ENCODE results near the gene NOM1.

NOM1 gene

DNA sequence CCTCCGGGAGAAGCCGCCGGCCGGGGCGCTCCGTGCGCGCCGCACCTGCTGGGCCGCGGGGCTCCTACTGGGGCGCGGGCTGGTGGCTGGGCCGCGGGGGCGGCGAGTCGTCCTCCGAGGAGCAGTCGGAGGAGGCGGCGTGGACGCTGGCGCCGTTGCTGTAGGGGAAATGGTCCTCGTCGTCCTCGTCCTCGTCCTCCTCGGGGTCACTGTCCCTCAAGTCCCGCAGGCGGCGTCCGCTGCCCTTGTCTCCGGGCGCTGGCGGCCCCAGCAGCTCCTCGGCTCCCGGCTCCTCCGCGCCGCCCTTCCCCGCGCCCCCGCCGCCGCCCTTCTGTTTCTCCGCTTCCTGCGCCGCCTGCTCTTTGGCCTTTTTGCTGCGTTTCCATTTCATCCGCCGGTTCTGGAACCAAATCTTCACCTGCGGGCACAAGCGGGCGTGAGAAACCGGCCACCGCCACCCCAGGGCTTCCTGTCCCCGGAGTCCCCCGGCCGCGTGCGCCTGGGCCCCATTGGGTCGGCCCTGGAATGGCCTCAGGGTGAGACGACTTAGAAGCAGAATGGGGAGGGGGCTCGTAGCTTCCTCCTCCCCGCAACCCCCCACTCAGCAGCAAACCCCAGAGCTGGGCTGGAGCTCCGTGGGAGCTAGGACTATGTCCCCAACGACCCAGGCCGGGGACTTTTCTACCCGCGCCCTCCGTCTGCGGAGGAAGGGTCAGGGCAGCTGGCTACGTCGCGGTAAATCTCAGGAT is 56.1 kb downstream of the NOM1 start:
- DNase-seq, result no peak

DNA sequence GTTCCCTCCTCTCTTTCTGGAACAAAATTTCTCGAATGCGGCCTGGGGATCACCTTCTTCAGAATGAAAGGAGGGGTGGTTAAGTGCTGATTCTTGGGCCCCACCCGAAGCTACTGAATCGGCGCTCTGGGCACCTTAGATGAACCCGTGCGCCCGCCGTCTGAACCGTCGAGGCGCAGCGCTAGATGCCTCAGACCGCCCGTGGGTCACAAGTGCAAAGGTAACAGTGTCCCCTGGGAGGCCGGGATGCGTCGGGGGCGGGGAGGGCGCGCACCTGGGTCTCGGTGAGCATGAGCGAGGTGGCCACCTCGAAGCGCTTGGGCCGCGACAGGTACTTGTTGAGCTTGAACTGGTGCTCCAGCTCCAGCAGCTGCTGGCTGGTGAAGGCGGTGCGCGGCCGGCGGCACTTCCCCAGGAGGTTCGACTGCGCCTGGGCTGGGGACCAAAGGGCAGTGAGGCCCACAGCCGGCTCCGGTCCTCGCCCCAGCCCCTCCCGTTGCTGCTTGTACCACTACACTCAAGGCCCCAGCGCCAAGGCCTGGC is 56.8 kb downstream of the NOM1 start:
- no peak for DNase-seq

DNA sequence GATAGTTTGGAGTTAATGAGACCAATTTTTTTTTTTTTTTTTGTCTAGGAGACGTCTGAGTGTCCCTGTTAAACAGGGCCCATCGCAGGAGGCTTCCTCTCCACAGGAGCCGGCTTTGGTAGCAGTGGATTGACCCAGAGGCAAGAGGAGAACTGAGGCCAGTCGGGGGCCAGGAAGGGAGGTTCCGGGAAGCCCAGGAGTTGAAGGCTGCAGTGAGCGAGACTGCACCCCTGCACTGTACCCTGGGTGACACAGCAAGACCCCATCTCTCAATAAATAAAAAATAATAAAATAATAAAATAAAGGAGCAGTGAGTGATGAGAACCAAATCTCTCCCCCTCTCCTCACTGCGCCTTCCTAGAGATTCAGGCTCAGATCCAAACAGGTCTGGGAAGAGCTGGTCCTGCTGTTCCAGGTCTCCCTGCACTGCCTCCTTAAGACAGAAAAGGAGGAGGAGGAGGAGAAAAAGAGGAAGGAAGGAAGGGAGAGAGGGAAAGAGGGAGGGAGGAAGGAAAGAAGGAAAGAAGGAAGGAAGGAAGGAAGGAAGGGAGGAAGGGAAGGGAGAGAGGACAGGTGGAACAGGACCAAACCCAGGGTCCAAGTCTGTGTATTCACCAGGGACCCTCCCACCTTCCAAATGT is 57.4 kb downstream of the NOM1 start:
- DNase-seq, result no peak

DNA sequence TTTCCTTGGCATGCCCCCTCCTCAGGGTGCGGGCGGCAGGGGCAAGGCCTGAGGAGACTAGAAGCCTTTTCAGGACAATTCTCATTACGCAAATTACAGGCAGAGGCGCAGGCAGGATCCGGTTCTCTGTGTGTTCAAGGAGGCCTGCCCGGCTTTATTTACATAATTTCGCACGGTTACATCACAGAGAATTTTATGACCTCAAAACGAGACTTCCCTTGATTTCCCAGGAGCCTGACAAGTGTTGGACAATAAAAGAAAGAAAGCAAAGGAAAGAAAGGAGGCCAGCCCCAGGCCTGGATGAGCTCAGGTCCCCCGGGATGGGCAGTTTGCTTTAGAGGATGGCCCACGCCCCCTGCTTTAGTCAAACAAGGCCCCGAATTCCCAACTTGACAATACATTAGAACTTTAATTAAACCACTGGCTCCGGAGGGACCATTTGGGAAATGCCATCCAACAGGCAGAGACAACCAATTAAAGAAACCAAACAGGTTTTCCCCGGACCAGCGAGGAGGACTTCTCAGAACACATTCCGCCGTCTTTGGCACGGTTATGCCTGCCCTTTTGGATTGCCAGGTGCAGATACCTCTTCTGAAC is 58.1 kb downstream of the NOM1 start:
- DNase-seq, result no peak

DNA sequence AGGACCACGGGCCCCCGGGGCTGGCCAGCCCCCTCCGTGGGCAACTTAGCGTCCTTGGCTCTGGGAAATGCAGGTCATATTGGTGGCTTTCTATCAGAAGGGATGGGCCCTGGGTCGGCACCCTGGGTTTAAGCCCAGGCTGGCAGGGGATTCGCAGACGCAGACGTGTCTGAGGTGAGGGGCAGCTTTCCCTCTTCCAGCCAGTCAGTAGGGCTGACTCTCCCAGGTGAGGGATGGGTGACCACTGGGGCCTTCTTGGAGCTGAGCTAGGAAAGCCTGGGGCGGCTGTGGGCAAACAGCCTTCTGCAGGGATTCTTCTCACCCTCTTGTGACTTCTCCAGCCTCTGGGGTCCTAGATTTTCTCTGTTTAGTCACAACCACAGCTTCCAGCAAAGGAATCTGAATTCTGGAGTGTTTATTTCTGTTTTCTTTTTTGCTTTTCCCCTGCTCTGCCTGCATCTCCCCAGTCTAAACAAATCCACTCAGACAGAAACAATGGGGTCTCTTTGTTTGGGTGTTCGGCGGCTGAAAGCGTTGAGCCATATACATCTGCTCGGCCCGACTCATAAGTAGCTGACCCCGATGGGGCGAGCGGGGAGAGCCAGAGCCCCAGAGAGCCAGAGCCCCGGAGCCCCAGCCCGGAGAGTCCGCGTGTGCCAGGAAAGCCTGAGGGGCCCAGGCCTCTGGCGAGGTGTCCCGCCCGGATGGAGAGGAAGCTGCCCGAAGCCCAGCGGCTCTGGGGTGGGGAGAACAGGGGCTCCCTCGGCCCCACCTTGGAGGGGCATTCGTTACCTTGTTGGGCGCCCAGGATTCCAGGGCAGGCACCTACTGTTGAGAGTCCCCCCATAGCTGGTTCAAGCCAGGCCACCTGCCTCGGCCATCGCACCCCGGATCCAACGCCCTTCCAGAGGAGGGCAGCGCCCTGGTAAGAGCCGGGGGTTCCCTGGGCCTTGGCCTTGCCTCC is 59.0 kb downstream of the NOM1 start:
- no peak for DNase-seq

DNA sequence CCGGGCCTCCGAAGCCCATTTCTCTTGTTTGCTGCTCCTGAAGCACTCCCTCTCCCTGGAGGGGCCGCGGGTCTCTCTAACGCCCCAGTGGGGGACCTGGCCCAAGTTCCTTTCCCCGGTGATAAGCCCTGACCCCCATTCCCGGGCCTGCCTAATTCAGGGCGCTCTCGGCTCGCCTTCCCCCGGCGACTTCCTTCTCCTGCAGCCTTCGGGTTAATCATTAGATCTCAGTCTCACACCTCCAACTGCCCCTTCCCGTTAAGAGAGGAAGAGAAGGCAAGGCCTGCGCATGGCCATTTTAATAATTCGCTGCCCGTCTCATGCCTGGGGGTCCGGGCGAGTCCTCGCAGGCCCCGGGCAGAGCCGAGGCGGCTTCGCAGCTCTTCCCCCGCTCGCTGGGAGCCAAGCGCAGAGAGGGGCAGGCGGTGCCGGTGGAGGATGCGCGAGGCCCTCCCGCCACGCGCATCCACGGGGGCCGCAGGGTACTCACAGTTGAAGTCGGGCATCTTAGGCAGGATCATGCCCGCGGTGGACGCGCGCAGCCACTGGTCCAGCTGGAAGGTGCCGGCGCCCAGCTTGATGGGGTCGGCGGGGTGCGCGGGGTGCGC is 59.8 kb downstream of the NOM1 start:
- no peak for DNase-seq

DNA sequence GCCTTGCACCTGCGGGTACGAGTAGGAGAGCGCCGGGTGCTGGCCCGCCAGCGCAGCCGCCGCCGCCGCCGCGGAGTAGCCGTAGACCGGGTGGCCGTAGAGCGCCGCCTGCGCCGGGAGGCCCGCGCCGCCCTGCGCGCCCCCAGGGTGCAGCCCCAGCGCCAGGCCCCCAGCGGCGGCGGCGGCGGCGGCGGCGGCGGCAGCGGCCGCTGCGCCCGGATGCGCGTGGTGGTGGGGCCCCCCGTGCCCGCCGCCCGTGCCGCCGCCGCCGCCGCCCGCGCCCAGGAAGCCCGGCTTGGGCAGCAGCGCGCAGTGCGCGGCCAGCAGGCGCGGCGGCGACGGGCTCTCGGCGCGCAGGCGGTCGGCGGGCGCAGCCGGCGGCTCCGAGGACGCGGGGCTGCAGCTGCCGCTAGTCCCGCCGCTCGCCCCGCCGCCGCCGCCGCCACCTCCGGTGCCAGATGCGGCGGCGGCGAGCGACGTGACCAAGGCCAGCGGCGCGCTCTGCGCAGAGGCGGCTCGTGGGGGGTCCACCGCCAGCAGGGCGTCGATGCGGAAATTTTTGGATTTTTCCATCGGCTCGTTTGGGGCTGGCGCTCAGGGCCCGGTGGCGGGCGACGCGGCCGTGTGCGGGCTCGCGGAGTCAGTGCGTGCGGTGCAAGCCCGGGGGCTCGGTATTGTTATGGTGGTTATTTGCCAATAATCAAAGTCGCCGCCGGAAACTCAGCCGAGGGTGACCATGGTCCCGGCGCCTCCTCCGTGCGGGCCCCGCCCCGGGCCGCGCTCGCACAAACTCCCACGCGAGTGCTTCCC is 60.5 kb downstream of the NOM1 start:
- DNase-seq, result no peak

DNA sequence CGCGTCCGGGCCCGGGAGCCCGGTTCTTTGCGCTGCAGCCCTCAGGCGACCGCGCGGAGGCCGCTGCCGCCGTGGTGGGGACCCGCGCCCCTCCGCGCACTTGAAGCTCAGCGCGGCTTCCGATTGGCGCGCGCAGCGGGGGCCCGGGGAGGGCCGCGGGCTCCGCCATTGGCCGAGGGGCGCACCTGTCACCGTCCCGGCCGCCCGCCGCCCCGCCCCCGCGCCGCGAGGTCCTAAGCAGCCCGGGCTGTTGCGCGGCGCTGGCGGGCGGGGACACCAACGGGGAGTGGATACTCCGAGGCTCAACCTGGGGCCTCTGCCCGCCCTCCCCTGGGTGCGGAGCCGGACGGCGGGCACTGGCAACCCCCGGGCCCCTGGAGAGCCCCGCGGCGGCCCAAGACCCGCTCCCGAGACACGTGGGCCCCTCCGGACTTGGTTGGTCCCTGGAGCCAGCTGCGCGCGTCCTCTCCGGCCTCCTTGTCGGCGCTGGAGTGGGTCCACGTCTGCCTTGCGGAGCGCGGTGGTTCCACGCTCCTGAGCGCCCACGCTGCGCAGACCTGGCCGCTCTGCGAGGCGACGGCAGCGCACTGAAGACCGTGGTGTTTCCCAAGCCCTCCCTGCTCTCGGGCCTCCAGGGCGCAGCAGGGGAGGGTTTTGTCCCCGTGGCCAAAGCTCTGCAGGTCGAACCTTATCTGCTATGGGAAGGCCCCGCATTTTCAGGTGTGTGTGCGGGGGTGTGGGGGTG is 61.2 kb downstream of the NOM1 start, which contains the start of gene MNX1:
Gene MNX1, minus strand, starts transcription at position 76 of the 745 bp plus-strand sequence. CDS start 313 bp downstream, outside the sequence.
- no peak for DNase-seq

DNA sequence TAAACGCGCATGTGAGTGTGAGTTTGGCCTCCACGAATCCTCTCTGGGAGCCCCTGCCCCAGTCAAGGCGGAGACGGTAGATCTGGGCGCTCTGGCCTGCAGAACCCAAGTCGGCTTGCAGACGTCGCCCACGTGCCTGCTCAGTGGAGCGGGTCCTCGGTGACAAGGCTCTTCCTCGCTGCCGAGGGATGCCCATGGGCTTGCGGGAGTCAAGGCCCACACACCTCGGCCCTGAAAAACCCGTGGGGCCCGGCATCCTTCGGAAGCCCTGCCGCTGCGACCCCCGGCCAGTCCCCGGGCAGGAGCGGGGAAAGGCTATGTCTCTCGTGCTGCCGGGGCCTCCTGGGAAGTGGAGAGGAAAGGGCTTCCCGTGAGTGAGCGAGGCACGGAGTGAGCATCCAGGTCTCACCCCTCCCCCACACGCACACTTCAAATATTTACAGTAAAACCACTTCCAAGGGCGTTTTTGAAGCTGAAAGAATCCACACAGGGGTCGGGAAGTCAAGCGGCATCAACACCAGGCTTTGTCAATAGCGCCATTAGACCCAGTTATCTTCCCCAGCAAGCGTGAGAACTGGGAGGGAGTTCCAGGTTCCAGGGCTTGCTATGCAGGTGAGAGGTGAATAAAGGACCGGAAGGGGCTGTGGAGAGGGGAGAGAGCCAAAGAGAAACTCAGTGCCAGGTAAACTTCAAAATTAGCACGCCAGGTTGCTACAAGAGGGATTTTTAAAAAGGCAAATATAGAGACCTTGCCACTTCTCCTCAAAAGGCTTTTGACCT is 62.0 kb downstream of the NOM1 start:
- DNase-seq, result no peak

DNA sequence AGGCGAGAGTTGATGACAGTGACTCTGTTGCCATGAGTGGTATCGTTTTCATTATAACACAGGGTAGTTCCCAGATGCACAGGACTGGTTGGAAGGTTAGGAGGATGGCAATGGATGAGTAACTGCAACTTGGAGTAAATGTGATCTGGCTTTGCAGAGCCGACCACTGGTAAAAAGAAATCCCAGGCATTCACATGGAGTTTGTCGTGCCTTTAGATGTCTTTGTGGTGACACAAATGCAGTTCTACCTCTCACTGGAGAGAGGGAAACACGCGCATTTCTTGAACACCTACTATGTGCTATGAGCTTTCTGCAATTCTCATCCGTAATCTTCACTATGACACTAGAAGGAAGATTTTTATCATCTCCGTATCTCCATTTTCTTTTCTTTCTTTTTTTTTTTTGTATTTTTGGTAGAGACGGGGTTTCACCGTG is 62.6 kb downstream of the NOM1 start:
- DNase-seq, result no peak

DNA sequence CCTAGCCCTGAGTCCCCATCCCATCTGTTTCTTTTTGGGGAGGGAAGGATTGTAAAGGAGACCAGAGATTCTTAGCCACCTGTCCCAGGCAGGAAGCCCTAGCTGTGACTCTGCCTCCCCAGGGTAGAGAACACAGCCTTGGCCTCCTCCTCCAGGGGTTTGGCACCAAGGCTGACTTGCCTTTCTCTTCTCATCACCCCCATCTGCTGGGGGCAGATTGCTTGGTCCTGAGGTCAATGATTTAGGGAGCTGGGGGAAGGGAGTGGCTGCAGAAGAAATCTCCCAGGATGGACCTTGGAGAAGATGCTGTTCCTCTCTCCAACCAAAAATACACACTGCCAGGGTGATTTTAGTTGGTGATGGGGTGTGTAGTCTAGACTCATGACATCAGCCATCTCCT is 63.6 kb downstream of the NOM1 start:
- no peak for DNase-seq

DNA sequence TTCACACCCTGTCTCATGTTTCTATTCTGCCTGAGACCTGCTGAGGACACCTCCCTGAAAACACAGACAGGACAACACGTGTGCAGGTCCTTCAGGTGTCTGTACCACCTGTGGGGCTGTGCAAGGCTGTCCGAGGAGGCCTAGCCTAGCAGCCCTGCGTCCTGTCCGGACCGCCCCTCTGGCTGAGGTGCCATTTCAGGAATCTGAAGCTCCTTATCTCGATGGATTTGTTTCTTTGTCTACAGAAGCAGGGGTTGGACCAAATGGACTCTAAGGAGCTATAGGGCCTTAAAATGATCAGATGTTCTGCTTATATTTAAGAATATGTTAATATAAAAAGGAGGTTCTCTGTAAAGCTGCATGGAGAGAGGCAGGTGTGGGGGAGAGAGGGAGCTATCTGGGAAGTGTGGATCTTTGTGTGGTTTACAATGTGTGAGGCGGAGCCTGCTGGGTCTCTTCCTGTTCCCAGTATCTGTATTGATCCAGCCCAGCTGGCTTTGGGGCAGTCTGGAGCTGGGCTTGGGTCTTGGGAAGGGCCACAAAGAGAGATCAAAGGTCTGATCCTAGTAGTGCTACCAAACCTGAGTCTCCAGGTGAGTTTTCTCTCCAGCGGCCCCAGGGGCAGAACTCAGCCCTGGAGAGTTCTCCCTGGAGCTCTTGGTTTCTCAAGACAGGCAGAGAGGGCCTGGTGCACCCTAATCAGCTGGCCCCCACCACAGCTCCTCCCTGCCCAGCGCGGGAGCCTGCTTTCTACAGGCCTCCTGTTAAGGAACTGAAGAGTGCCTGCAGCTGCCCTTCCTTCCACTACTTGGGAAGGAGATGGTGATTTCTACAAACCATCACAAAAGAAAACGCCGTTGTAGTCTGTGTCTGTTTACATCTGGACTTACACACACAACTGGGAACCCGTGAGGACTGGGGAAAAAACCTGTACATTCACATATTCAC is 64.4 kb downstream of the NOM1 start:
- no peak for DNase-seq

DNA sequence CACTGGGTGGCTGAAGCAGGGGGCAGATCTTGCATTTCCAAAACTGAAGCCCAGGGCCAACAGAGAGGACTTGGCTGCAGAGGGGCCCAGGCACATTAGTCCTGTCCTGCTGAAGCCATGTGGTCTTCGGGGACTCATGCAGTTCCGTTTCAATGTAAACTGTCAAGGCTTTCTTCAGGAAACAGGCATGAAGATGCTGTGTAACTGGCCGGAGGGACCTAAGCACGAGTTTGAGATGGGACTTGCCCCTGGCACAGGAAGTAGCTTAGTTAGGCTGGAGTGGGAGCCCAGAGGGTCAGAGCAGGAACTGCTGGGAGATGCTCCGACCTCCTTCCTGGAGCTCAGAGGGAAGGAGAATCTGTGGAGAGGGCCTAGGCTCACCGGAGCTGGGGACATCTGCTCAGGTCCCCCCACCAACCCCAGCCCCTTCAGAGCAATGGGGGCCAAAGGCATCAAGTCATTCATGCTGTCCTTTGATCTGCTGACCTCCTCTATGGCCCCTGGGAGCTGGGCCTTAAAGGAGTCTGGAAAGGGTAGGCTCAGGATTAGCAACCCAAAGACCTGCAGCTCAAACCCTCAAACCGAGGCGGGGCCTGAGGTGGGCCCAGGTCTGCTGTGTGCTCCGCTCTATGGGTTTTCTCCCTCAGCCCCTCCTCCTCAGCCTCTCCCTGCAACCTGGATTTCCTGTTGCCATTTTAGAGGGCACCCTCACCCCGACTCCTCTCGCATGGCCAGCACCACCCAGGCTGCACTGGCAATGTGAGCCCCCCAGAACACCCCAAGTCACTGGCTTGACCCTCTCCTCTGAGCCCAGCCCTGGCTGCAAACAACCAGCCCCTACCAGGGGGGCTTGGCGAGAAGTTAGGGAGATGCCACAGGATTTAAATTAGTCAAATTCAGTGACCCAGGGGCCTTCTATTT is 65.4 kb downstream of the NOM1 start:
- no peak for DNase-seq

DNA sequence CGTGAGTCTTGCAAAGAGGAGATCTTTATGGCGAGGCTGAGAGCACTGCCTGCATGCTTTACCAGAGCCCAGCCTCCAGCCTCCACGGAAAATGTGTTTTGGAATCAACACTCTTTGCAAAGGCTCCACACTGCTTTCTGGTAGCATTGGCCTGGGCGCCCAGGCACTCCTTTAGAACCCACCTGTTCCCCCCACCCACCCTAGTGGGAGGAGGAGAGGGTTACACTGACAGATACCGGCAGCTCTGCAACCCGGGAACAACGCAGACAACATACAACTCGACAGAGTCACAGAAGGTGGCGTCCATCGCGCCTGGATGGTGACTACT is 66.5 kb downstream of the NOM1 start:
- no peak for DNase-seq

DNA sequence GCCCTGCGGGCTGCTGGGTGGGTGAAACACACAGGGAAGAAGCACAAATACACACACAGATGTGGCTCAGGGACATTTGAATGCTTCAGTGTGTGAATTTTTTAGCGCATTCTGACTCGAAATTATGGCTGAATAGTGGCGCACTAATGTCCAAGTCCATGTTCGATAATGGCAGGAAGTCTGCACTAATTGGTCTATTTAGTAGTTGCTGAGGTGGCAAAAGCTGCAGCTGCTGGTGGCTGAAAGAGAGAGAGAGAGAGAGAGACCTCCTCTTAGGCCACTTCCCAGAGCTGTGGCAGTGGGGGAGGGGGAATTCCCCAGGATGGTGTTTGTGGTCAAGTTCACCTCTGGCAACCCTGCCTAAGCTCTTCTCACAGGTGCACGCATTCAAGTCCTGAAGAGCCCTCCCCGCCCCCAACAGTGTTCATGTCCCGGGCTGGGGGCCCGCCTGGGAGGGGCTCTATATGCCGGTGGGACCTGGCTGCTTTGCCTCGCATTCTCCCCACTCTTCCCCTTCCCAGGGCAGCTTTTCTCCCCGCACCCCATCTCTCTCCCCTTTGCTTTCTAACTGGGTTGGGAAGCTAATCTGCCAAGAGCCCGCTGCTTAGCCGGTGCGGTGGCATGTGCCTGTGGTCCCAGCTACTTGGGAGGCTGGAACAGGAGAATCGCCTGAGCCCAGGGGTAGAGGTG is 67.0 kb downstream of the NOM1 start:
- DNase-seq, result no peak

DNA sequence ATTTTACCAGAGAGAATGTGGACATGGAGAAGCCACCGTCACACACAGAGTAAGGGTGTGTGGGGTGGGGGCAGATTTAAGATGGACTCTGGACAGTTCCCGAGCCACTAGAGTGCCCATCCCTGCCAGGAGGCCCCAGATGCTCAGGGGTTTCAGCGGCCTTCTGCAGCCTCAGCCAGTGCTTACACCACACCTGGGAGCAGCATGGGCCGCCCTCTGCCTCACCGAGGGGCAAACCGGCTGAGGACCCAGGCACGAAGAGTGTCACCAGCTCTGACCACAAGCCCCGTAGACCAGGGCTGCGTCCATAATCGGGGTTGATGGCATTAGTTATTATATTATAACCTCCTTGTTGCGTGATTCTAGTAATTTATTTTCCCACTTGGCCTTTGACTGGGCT is 67.6 kb downstream of the NOM1 start:
- DNase-seq, result no peak
